A673 (cell line): ENCODE data around the gene TRIM72.

Experiments used
- EZH2 ChIP-seq: fragments of 200-600 bp; sonication (generic); IDR thresholded peaks from 2 replicates; pipeline ENCODE4 v1.6.1; 2017; ENCODE audit warnings: borderline replicate concordance, low read depth, mild to moderate bottlenecking, mixed read lengths, antibody characterized with exemption, low read length; ENCODE audit not compliant: poor library complexity, severe bottlenecking
- TF ChIP-seq, protein P1 (sequence below): fragments of 300-800, 200-600 bp; sonication (generic); conservative IDR thresholded peaks from 2 replicates; pipeline ENCODE4 v1.5.1; 2017; ENCODE audit warnings: low read depth, mild to moderate bottlenecking, antibody characterized with exemption, low read length, moderate library complexity, mixed read lengths

DNA sequence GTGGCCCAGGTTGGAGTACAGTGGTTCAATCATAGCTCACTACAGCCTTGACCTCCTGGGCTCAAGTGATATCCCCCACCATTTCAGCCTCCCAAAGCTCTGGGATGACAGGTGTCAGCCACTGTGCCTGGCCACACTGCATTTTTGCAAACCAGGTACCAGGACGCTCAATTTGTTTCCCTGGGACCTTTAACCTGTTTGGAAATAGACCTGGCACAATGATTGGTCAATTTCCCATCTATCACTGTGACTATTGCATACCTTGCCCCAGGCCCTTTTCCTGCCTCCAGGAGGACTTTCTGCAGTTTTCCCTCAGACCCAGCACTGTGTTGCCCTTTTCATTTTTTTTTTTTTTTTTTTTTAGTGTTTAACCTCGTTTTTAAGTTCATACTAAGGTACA is 45.1 kb upstream of the TRIM72 start:
- TF ChIP-seq, protein P1, sequence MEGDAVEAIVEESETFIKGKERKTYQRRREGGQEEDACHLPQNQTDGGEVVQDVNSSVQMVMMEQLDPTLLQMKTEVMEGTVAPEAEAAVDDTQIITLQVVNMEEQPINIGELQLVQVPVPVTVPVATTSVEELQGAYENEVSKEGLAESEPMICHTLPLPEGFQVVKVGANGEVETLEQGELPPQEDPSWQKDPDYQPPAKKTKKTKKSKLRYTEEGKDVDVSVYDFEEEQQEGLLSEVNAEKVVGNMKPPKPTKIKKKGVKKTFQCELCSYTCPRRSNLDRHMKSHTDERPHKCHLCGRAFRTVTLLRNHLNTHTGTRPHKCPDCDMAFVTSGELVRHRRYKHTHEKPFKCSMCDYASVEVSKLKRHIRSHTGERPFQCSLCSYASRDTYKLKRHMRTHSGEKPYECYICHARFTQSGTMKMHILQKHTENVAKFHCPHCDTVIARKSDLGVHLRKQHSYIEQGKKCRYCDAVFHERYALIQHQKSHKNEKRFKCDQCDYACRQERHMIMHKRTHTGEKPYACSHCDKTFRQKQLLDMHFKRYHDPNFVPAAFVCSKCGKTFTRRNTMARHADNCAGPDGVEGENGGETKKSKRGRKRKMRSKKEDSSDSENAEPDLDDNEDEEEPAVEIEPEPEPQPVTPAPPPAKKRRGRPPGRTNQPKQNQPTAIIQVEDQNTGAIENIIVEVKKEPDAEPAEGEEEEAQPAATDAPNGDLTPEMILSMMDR, result no peak
- TF ChIP-seq EZH2, result no peak
